HuH-7.5 (cell line): ENCODE measurements around the gene TOR1B.

ENCODE experiments used
- DNase-seq: peaks from one replicate; pipeline ENCODE4 v3.0.0; 2011; ENCODE audit warnings: low spot score

The TOR1B gene

GRCh38 chr9:129845373-129845772 is 42.4 kb downstream of the TOR1B start:
- DNase-seq, result no peak

- no peak for DNase-seq
These were observed 45.9 kb downstream of the TOR1B start for GRCh38 chr9:129848712-129849441.

GRCh38 chr9:129849901-129850300 is 46.9 kb downstream of the TOR1B start:
- DNase-seq, result no peak

- DNase-seq, result no peak
These were observed 48.0 kb downstream of the TOR1B start for GRCh38 chr9:129850821-129851550.

GRCh38 chr9:129851821-129852220 is 48.8 kb downstream of the TOR1B start:
- no peak for DNase-seq

- DNase-seq, result no peak
These were observed 49.6 kb downstream of the TOR1B start for GRCh38 chr9:129852579-129852978.

GRCh38 chr9:129853614-129854013 is 50.6 kb downstream of the TOR1B start:
- no peak for DNase-seq

GRCh38 chr9:129854588-129855110 is 51.7 kb downstream of the TOR1B start:
- DNase-seq, result no peak

GRCh38 chr9:129857207-129857606 is 54.2 kb downstream of the TOR1B start:
- no peak for DNase-seq

- DNase-seq, result no peak
These were observed 55.4 kb downstream of the TOR1B start for GRCh38 chr9:129858167-129858962.
